Stimulated activated memory B cell treated with anti-CD40 and anti-IgM and Interleukin-4, amounts not matched to agents 10 μg/mL and 1 μg/mL and 100 μg/mL, for 72 hours (primary cell): ENCODE measurements around the gene CLDN20.
A peak's percentile ranks its signal among the peaks of the same experiment; 100 is the strongest.
"Not testable (repeated sequence)": the region's sequence is repeated elsewhere in the genome, so short reads cannot be mapped to it uniquely, and the experiment has no call there.

Experiments used
- ATAC-seq: fragments of 150-1000 bp; cut with Tn5 transposase; 2 replicates; pipeline ENCODE4 v1.10.0; 2021
- H3K27ac Mint-ChIP-seq: one replicate; pipeline ENCODE4 v1.8.0; 2022; ENCODE audit warnings: mild to moderate bottlenecking, mixed read lengths
- H3K27me3 Mint-ChIP-seq: one replicate; pipeline ENCODE4 v1.8.0; 2022; ENCODE audit warnings: mixed read lengths
- H3K36me3 Mint-ChIP-seq: one replicate; pipeline ENCODE4 v1.8.0; 2022; ENCODE audit warnings: mixed read lengths
- H3K4me1 Mint-ChIP-seq: one replicate; pipeline ENCODE4 v1.8.0; 2022; ENCODE audit warnings: mixed read lengths
- H3K4me3 Mint-ChIP-seq: one replicate; pipeline ENCODE4 v1.8.0; 2022; ENCODE audit warnings: mild to moderate bottlenecking, moderate library complexity, mixed read lengths
- H3K9me3 Mint-ChIP-seq: one replicate; pipeline ENCODE4 v1.8.0; 2022; ENCODE audit warnings: mixed read lengths

The CLDN20 gene

DNA sequence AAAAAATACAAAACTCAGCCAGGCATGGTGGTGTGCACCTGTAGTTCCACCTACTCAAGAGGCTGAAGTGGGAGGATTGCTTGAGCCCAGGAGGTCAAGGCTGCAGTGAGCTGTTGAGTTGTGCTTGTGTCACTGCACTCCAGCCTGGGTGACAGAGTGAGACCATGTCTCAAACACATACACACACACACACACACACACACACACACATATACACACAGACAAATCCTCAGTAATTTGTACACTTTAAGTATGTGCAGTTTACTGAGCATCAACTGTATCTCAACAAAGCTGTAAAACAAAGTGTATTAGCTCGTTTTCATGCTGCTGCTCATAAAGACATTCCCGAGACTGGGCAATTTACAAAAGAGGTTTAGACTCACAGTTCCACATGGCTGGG, 43.1 kb downstream of the CLDN20 start:
- no peak overlapping the region for H3K4me3 Mint-ChIP-seq
- peaks cover 53% of the 10 kb centered on the region for H3K36me3 Mint-ChIP-seq
- no peaks in the 10 kb centered on the region for H3K27me3 Mint-ChIP-seq
- no peaks in the 10 kb centered on the region for H3K9me3 Mint-ChIP-seq
- ATAC-seq, result no peak
- H3K4me1 Mint-ChIP-seq, result peaks cover 14% of the 10 kb centered on the region
- H3K27ac Mint-ChIP-seq, result no peak overlapping the region

DNA sequence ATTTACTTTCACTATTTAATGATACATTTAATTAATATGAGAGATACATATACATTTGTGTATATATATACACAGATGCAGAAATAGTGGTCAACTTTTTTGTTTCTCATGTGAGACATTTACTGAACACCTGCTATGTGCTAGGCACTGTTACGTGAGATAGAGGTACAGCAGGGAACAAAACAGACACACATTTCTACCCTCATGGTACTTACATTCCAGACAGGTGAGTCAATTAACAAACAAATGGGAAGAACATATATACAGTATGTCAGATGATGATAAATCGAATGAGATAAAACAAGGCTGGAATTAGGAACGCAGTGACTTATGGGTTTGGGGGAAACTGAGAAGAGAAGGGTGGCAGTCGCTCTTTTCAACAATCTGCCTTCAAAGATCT, 45.3 kb downstream of the CLDN20 start:
- ATAC-seq, result no peak
- H3K4me1 Mint-ChIP-seq, result peaks cover 19% of the 10 kb centered on the region
- H3K9me3 Mint-ChIP-seq, result no peaks in the 10 kb centered on the region
- peak overlapping the region; percentile 25 for H3K27ac Mint-ChIP-seq
- H3K27me3 Mint-ChIP-seq, result no peaks in the 10 kb centered on the region
- peaks cover 42% of the 10 kb centered on the region for H3K36me3 Mint-ChIP-seq
- no peak overlapping the region for H3K4me3 Mint-ChIP-seq

DNA sequence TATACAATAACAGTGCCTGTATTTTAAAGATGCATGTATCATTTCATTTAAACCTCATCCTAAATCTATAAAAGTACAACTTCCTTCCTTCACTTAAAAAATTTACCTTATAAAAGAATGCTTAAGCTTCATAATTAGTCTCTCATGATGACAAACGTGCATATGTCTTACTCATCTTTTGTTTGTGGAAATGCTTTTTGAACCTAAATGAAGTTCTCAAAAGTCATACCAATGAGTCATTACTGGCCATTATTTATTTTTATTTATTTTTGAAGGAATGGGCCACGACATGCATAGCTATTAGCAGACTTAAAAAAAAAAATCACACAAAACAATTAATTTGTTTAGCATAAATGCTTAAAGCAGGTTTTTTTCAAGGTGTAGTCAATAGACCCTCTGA, 46.8 kb downstream of the CLDN20 start:
- peak overlapping the region; percentile 1 for H3K27ac Mint-ChIP-seq
- H3K4me1 Mint-ChIP-seq, result peaks cover 28% of the 10 kb centered on the region
- H3K9me3 Mint-ChIP-seq, result no peaks in the 10 kb centered on the region
- no peak overlapping the region for H3K4me3 Mint-ChIP-seq
- no peak for ATAC-seq
- H3K36me3 Mint-ChIP-seq, result peaks cover 35% of the 10 kb centered on the region
- no peaks in the 10 kb centered on the region for H3K27me3 Mint-ChIP-seq

DNA sequence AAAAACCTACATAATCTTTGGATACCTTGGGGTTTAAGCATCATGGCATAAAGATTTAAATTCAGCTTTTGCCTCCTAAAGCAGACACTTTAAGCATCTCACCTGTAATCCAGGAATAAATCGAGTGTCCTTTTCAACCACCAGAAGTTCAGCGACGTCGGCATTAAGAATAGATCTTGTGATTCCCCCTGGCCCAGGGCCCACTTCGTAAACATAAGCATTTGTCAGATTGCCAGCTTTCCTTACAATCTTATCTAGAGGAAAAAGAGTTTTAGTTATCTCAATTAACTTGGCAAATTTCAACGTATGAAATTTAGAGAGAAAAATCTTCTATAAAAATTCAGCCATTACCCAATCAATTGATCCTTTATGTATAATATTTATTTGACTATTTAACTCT, 47.3 kb downstream of the CLDN20 start:
- peak overlapping the region; percentile 1 for H3K27ac Mint-ChIP-seq
- H3K36me3 Mint-ChIP-seq, result peaks cover 35% of the 10 kb centered on the region
- no peak for ATAC-seq
- H3K9me3 Mint-ChIP-seq, result no peaks in the 10 kb centered on the region
- H3K4me3 Mint-ChIP-seq, result no peak overlapping the region
- peaks cover 28% of the 10 kb centered on the region for H3K4me1 Mint-ChIP-seq
- no peaks in the 10 kb centered on the region for H3K27me3 Mint-ChIP-seq

DNA sequence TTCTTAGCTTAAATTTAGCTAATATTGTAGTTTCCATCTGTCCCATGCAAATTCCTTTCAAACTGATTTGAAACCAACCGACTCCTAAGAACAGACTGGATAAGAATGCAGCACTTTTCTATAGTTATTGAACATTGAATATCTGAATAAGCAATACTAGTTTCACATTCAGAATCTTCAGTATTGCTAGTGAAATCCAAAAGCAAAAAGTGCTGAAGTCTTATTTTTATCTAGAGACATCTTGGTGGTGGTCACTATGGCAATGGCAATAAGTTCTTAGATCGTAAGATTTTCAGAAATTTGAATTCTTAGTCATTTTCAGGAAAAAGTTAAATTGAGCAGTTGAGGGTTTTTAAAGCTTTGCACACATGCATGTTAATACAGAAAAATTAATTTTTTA, 47.8 kb downstream of the CLDN20 start:
- Mint-ChIP-seq H3K27ac (peak overlapping the region; percentile 1), H3K36me3 (peaks cover 30% of the 10 kb centered on the region), H3K9me3 (no peaks in the 10 kb centered on the region), H3K27me3 (no peaks in the 10 kb centered on the region), H3K4me1 (peaks cover 28% of the 10 kb centered on the region), H3K4me3 (no peak overlapping the region)
- ATAC-seq, result no peak

DNA sequence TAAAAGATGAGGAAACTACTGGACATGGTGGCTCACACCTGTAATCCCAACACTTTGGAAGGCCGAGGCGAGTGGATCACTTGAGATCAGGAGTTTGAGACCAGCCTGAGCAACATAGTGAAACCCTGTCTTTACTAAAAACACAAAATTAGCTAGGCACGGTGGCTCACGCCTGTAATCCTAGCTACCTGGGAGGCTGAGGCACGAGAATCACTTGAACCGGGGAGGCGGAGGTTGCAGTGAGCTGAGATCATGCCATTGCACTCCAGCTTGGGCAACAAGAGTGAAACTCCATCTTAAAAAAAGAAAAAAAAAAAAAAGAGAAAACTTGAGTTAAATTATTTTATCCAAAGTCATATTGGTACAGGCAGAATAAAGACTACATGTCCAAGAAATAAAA, 49.1 kb downstream of the CLDN20 start:
- H3K27ac Mint-ChIP-seq, result peak overlapping the region; percentile 93
- H3K36me3 Mint-ChIP-seq, result peaks cover 16% of the 10 kb centered on the region
- not testable (repeated sequence) for H3K9me3 Mint-ChIP-seq, ATAC-seq, H3K27me3 Mint-ChIP-seq
- H3K4me3 Mint-ChIP-seq, result peak overlapping the region; percentile 58
- peaks cover 28% of the 10 kb centered on the region for H3K4me1 Mint-ChIP-seq

DNA sequence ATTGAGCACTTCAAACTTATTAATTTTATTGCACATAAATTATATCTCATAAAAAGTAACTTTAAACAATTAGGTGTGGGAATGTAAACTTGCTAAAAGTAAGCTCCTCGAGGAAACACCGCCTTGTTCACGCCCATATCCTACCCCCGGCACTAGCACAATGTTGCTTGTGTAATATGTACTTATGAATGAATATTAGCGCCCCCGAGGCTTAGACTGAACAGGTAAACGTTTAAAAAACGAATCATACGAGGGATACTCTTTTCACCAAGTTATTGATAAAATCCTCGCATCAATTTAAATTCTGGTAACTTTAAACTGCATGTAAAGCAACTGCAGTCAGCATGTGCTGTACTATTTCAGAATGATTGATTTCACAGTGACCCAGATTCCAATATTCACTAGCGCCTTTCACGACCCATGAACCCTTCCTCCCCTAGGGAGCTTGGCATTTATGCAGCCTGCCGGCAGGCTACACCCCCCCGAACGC, 49.8 kb downstream of the CLDN20 start:
- peaks cover 13% of the 10 kb centered on the region for H3K36me3 Mint-ChIP-seq
- peak; percentile 17 for ATAC-seq
- H3K27me3 Mint-ChIP-seq, result no peaks in the 10 kb centered on the region
- peaks cover 28% of the 10 kb centered on the region for H3K4me1 Mint-ChIP-seq
- H3K9me3 Mint-ChIP-seq, result no peaks in the 10 kb centered on the region
- H3K27ac Mint-ChIP-seq, result peak overlapping the region; percentile 93
- peak overlapping the region; percentile 97 for H3K4me3 Mint-ChIP-seq

DNA sequence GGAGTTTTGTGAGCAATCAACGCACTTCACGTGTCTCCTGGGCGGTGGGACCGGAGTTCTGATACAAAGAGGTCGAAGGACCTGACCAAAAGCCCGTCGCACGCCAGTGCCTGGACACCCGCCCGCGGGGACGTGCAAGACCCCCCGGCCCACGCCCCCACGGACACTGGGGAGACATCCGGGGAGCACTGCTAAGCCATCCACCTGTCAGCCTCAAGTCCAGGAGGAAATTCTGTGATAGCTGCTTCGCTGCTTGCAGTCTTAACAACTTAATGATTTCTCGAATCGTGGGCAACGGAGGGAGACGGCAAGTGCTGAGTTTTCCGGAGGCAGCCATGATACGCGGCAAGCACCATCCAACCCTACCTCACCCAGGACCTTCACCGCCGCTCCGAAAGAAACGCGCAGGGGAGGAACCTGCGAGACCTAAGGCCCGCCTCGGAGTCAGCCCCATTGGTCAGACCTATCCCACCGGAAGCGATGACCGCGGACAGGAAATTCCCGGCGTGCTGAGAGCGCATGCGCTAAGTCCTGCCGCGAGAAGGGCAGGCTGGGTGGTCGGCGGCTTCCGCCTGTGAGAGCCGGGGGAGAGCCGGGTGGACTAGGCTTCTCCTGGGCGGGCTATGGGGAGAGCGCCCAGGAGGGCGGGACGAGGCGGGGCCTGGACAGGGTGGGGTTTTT, 50.4 kb downstream of the CLDN20 start, which contains the start of gene TFB1M:
Gene TFB1M (minus strand): TSS at position 393 of the 681 bp plus-strand sequence. CDS start 56 bp downstream, at position 337.
- H3K36me3 Mint-ChIP-seq, result peaks cover 10% of the 10 kb centered on the region
- peaks cover 24% of the 10 kb centered on the region for H3K4me1 Mint-ChIP-seq
- no peaks in the 10 kb centered on the region for H3K9me3 Mint-ChIP-seq
- ATAC-seq, result peak; percentile 99
- H3K4me3 Mint-ChIP-seq, result peak within 1 kb of the TSS; percentile 97
- H3K27ac Mint-ChIP-seq, result peak within 1 kb of the TSS; percentile 93
- no peaks in the 10 kb centered on the region for H3K27me3 Mint-ChIP-seq

DNA sequence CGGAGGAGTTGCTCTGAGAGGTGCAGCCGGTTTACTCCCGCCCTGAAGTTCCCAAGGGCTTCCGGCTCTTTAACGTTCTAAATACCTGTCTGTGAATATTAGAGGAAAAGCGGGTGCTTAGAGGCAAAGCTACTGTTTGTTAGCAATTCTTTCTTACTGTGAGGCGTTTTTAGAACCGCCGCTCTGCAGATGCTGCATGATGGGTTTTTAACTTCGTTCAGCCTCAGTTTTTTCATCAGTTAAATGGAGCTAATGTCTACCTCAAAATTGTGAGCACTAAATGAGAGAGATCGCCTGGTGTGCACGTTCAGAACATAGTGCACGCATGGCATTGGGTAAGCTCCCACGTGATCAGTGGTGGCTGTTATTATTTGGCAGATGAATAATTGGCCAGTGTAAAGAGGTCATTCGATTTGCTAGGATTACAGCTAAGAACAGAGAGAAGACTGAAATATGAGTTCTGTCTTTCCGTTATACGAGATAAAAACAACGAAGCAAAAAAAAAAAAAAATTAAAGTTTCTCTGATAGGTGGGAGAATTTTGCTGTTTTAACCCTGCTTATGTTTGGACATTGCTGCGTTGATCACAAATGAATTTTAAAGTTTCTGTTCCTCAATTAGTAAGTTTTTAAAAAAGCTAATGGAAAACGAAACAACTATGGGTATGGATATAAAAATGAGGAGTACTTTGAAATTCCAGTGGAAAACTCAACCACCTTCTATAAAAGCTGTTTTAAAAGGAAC, 51.1 kb downstream of the CLDN20 start:
- Mint-ChIP-seq H3K9me3 (no peaks in the 10 kb centered on the region), H3K27ac (peak overlapping the region; percentile 93), H3K36me3 (peaks cover 6% of the 10 kb centered on the region), H3K27me3 (no peaks in the 10 kb centered on the region), H3K4me3 (peak overlapping the region; percentile 97), H3K4me1 (peaks cover 28% of the 10 kb centered on the region)
- peak; percentile 77 for ATAC-seq

DNA sequence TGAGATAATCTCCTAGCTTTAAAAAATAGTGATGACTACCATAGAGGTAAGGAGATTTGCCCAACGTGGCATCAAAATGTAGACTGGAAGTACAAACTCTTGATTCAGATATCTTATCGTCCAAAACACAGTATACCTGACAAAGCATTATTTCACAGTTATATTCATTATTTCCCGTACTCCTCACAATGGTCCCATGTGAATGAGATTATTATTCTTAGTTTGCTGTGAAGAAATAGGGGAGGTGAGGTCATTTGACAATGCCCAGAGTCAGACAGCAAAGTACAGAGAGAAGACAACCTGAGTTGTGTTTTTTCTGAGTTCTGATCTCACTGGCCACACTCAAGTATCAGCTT, 51.7 kb downstream of the CLDN20 start:
- Mint-ChIP-seq H3K9me3 (no peaks in the 10 kb centered on the region), H3K36me3 (peaks cover 2% of the 10 kb centered on the region), H3K27me3 (no peaks in the 10 kb centered on the region), H3K4me1 (peaks cover 29% of the 10 kb centered on the region), H3K4me3 (peak overlapping the region; percentile 97), H3K27ac (peak overlapping the region; percentile 93)
- no peak for ATAC-seq

DNA sequence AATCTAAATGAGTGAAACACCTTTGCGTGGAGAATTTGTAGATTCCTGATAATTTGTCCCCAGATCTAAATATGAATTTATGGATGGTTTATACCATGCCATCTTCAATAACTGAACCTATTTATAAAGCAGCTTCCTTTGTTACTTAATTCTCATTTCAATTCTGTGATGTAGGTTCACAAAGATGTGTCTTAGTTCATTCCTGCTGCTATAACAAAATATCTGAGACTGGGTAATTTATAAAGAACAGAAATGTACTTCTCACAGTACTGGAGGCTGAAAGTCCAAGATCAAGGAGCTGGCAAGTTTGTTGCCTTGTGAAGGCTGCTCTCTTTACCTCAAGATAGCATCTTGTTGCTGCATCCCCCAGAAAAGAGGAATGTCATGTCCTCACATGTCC, 52.6 kb downstream of the CLDN20 start:
- H3K36me3 Mint-ChIP-seq, result no peaks in the 10 kb centered on the region
- H3K27ac Mint-ChIP-seq, result no peak overlapping the region
- no peaks in the 10 kb centered on the region for H3K27me3 Mint-ChIP-seq
- ATAC-seq, result no peak
- H3K4me3 Mint-ChIP-seq, result no peak overlapping the region
- H3K9me3 Mint-ChIP-seq, result no peaks in the 10 kb centered on the region
- H3K4me1 Mint-ChIP-seq, result peaks cover 28% of the 10 kb centered on the region

DNA sequence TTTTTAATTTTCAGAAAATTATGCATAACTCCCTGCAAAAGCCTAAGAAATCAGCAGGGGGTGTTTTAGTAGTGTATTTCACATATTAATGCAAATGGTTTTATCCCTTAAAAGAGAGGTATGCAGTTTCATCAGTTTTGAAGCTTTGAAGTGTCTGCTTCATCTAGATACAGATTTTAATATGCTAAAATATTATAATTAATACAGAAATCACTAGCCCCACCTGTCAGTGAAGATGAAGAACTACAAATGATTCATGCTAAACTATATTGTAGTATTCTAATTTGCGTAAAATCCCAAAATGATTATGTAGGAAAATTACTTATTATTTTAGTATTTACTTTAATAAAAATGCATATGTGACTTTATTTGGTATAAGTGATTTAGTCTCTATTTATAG, 53.4 kb downstream of the CLDN20 start:
- Mint-ChIP-seq H3K36me3 (no peaks in the 10 kb centered on the region), H3K9me3 (no peaks in the 10 kb centered on the region), H3K27me3 (no peaks in the 10 kb centered on the region), H3K4me3 (no peak overlapping the region), H3K4me1 (peaks cover 28% of the 10 kb centered on the region), H3K27ac (no peak overlapping the region)
- no peak for ATAC-seq

DNA sequence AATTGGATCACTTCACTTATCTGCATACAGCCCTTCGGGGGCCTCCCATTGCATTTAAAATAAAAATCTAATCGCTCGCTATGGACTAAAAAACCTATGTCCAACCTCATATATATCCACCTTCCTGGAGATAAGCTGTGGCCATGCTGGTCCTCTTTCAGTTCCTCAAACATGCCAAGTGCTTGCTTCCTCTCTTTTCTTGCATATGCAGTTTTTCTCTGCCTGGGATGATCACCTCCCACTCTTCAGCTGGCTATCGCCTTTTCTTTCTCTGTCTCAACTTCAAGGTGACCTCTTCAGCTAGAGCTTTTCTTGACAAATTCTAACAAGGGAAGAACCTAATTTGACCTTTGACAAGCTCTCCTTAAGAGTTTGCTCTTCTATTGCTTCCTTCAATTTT, 56.1 kb downstream of the CLDN20 start:
- no peak for ATAC-seq
- no peaks in the 10 kb centered on the region for H3K9me3 Mint-ChIP-seq
- H3K4me1 Mint-ChIP-seq, result peaks cover 20% of the 10 kb centered on the region
- no peak overlapping the region for H3K4me3 Mint-ChIP-seq
- H3K36me3 Mint-ChIP-seq, result no peaks in the 10 kb centered on the region
- H3K27ac Mint-ChIP-seq, result peak overlapping the region; percentile 2
- H3K27me3 Mint-ChIP-seq, result no peaks in the 10 kb centered on the region

DNA sequence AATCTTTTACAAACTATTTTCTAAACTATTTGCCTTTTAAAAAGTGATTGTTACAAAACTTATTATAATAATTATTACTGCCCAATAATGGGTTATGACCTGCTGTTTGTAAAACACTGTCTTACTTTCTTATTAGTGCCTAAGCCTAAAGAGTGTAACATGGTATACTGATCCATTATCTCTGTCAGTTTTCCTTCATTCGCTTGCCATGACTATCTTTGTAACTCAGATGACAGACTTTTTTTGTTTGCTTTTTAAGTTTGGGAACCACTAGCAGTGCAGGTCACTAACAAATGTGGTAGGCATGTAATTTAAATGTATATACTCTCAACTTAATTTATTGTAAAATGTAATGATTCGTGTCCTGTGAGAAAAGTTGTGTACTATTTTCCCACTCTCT, 60.4 kb downstream of the CLDN20 start:
- peaks cover 21% of the 10 kb centered on the region for H3K4me1 Mint-ChIP-seq
- H3K27me3 Mint-ChIP-seq, result no peaks in the 10 kb centered on the region
- no peak overlapping the region for H3K27ac Mint-ChIP-seq
- no peak for ATAC-seq
- H3K4me3 Mint-ChIP-seq, result no peak overlapping the region
- H3K9me3 Mint-ChIP-seq, result no peaks in the 10 kb centered on the region
- no peaks in the 10 kb centered on the region for H3K36me3 Mint-ChIP-seq

DNA sequence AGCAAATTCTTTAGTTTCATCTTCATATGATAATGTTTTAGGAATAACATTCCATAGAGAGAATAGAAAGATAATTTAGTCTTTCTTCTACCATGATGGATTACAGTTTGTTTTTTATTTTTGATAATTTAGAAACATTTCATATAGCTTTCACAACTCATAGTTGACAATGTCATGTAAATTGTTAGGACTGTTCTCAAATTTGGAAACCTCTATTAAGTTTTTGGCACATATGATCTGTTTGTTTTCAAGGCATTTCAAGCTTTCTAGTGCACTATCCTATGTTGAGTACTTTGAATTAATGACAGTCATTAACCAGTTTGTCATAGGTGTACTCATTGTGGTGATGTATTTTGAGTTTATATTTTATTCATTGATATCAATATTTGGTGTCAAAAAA, 61.2 kb downstream of the CLDN20 start:
- H3K9me3 Mint-ChIP-seq, result no peaks in the 10 kb centered on the region
- no peak overlapping the region for H3K27ac Mint-ChIP-seq
- no peaks in the 10 kb centered on the region for H3K27me3 Mint-ChIP-seq
- peaks cover 14% of the 10 kb centered on the region for H3K4me1 Mint-ChIP-seq
- H3K4me3 Mint-ChIP-seq, result no peak overlapping the region
- ATAC-seq, result no peak
- H3K36me3 Mint-ChIP-seq, result no peaks in the 10 kb centered on the region
